GM18520 (cell line): ENCODE results near the gene RALGPS1.
"Not testable (repeated sequence)": the region's sequence is repeated elsewhere in the genome, so short reads cannot be mapped to it uniquely, and the experiment has no call there.

Source experiments
- ATAC-seq: cut with Tn5 transposase; IDR thresholded peaks from one replicate; pipeline ENCODE4 v1.9.1; 2021; ENCODE audit not compliant: unreplicated experiment

RALGPS1 gene

DNA sequence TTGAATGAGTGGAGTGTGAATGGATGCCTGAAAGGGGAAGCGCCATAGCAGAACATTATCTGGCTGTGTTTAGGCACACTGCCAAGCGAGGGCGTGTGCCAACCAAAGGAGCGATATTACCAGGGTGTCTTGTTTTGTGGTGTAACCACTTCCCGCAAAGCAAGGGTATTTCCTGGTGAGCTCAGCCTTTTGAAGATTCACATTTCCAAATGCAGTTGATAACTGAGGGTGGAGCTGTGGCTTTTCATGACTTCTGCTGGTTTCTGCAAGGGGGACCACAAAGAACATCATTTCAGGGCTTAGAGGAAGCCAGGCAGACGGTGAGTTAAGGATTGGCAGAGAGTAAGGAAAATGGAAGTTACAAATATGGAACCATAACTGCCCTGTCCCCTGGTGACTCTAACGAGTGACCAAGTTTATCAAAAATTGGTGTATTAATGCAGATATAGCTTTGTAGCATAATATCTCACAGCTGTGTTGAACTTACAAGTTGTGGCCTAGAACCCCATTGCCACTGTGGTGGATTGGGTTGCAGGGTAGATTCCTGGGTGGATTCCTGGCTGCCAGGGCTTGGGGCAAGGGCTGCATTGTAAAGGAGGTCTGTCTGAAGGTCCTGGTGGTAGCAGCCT lies 71.4 kb downstream of the RALGPS1 start:
- ATAC-seq: peak; percentile 50

DNA sequence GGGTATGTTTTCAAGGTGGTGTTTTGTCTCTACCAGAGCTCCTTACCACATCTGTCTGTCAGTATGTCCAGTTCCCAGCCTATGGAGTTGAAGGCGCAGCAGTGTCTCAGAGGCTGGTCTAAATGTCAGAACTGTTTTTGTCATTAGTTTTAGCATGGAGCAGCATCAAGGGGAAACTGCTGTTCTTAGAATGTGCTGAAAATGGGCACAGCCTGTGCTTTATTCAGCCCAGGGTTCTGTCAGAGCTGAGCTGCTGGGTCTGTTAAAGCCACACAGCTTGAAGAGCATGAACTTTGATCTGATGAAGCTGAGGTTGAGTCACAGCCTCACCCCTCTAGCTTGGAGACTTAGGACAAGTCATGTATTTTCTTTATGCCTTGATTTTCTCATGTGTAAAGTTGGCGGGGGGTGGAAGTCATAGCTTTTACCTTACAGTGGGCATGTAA lies 71.9 kb downstream of the RALGPS1 start:
- ATAC-seq: no peak

DNA sequence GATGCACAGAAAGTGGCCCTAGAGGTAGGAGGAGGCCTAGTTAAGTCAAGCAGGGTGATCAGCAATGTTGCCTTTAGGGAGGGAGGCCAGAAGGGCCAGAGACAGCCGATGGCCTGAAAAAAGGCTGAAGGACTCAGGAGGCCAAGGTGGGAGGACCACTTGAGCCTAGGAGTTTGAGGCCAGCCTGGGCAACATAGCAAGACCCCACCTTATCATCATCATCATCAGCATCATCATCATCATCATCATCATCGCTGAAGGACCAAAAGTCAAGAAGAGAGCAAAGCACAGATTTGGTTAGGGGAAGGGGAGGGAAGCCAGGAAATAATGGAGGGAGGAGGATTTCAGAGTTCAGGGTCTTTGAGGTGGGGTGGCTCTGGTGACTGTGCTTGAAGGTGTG lies 74.3 kb downstream of the RALGPS1 start:
- ATAC-seq: no peak

DNA sequence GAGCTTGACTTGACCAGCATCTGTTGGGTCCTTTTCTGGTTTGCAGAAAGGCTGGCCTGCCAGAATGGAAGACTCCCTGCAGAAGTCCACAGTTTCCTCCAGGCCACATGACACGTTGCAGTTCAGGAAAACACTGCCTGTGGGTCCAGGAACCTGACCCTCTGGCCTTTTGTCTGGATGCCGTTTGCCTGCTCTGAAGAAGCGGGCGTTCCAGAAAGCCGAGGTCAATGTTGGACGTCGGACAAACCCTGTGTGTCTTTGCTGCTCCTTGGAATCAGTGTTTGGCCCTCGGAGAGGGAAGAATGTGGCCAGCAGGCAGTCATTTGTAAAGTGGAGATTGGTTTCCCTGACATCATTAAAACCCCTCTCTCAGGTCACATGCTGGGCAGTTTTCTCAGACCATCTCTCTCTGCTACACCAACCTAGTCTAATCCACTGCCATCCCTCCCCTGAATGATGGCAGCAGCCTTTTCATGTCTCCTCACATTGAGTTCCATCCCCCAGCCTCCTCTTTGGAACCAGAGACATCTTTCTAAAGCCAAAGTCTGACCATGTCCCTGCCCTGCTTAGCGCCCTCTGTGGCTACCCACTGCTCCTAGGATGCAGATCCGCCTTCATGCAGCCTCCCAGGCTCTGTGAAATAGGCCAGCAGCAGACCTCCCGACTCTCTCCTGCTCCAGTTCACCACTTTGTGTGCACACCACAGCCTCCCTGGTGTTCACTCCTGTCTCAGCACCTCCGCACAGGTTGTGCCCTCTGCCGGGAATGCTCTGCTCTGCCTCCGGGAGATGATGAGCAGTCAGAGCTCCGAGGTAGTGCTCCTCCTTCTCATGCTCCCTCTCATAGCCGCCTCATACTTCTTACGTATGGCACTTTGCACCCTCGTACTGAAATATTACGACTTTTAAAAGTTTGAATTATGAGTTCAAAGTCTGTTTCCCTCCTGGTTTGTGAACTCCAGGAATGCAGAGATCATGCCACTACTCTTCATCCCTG lies 75.6 kb downstream of the RALGPS1 start:
- ATAC-seq: no peak

DNA sequence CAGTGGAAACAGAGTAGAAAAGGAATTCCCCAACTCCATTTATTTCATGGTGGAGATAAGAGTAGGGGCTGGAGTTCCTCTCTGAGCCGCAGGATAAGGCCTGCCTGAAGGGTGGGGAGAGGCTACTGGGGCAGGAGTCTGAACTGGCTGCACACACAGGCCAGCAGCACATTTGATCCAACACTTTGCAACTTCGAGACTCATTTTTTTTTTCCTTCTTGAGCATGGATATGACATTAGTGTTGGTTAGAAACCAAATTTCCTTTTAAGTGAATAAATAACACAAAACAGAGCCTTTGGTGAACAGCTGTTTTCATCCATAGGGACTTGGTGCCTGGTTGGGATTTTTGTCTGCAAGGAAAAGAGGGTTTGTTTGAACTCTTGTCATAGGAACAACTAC lies 76.6 kb downstream of the RALGPS1 start:
- no peak for ATAC-seq

DNA sequence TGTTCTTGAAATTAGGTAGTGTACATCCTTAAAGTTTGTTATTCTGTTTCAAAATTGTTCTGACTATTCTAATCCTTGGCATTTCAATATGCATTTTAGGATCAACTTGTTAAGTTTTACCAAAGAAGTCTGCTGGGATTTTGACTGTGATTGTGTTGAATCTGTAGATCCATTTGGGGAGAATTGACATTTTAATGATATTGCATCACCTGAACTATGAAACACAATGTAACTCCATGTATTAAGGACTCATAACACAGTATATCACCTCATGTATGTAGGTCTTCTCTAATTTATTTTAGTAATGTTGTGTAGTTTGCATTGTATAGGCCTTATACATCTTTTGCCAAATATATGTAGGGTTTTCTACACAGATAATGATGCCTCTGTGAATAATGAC lies 77.8 kb downstream of the RALGPS1 start:
- ATAC-seq: no peak

DNA sequence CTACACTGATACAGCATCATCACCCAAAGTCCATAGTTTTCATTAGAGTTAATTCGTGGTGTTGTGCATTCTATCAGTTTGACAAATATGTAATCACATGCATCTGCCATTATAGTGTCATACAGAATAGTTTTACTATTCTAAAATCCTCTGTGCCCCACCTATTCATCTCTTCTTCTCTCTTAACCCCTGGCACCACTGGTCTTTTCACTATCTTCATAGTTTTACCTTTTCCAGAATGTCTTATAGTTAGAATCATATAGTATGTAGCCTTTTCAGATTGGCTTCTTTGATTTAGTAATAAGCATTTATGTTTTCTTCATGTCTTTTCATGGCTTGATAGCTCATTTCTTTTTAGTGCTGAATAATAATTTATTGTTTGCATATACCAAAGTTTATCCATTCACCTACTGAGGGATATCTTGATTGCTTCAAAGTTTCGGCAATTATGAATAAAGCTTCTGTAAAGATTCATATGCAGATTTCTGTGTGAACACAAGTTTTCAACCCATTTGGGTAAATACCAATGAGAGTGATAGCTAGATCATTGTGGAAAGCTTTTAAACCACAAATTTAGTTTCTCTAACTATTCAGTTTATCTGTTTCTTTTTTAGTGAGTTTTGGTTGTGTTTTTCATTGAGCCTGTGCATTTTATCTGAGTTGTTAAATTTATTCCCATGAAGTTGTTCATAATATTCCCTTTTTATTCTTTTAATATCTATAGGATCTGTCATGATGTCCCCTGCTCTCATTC lies 84.9 kb downstream of the RALGPS1 start:
- no peak for ATAC-seq

DNA sequence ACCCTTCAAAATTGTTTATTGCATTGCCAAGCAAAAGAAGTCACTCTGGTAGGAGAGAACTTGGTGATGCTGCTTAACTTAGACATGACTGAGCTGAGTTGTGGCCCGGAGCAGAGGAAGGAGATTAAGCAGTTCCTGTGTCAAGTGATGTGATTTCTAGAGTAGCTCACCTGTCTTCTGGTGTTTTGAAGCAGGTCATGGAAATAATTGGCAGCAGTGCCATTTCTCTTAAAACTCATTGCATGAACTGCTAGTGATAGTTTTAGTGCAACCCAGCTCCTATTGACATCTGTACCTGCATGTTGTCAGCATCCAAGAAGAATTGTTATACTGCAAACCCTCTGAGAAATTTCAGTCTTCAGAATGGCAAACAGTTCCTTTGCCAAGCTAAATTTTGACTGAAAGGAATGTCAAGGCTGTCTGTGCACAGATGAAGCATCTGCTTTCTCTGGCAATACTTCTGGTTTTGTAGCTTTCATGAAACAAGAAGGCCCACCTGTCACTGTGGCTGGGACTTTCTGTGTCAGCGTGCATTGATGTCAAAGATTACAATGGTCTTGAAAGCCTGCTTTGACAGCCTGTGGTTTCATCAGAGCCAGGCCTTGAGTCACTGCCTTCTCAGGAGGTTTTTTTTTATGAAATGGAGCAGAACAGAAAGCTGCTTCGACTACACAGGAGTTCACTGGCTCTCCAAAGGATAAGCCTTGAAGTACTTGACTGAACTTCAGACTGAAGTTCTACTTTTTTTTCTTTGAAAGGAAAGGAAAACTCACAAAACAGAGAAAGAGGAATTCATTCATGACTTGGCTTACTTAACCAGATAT lies 90.6 kb downstream of the RALGPS1 start:
- peak; percentile 94 for ATAC-seq

DNA sequence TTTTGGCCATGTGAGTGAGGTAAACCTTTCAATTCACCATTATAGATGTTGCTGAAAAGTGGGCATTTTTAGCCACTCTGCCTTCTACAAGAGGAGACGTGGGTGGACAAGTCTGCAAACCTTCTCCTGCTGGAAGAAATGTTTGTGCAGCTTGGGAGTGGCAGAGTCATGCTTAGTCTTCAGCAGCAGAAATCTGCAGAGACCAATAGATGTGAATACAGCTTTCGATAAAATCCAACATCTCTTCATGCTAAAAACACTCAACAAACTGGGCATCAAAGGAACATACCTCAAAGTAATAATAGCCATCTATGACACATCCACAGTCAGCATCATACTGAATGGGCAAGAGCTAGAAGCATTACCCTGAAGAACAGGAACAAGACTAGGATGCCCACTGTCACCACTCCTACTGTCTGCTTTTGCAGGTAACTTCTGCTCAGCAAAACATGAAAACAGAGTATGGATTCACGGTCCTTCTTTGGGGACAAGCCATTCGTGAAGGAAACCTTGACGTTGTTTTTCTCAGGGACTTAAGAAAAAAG lies 91.3 kb downstream of the RALGPS1 start:
- no peak for ATAC-seq

DNA sequence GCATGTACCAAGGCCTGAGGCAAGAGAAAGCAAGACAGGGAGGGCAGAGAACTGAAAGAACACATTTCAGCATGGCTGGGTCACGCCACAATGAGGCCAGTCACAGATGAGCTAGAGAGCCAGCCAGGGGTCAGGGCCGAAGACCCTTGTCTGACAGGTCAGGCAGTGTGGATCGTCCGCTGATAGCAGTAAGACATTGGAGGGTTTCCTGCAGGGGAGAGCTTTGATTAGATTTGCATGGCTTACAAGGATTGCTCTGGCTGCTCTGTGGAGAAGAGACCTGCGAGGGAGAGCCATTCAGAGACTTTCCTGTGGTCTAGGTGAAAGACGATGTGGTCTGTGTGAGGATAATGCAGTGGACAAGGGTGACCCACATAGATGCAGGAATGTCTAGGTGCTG lies 93.1 kb downstream of the RALGPS1 start:
- ATAC-seq: no peak

DNA sequence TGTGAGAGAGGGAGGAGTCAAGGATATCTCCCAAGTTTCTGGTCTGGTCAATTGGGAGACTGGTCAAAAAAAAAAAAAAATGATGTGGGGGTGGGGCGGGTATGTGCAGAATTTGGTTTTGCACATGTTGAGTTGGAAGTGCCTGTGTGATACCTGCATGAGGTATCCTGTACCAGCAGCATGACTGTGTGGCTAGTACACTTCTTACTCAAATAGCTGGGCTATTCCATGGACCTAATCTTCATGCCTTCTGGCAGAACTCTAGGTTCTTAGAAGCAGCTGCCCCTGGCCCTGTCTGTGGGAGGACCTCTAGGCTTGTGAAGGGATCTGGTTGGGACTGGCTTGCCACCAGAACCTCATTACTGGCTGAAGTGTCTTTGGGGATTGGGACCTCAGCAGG lies 93.5 kb downstream of the RALGPS1 start:
- ATAC-seq: no peak

DNA sequence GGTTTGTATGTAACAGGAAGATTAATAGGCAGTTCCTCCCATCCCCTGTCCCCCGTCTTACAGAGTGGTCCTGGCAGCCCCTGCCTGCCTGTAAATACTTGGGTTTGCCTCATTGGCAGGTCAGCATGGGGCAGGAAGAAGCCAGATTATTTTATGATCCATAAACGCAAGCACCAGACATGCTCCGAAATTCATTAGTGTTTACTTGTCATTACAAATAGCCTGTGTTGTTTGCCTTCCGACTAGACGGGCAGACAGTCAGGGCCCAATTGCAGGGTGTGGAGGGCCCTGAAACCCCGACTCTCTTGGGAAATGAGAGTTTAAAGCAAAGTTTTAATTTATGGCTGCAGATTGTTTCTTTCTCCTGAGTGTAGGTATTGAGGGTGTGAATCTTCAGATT lies 97.2 kb downstream of the RALGPS1 start:
- ATAC-seq: no peak

DNA sequence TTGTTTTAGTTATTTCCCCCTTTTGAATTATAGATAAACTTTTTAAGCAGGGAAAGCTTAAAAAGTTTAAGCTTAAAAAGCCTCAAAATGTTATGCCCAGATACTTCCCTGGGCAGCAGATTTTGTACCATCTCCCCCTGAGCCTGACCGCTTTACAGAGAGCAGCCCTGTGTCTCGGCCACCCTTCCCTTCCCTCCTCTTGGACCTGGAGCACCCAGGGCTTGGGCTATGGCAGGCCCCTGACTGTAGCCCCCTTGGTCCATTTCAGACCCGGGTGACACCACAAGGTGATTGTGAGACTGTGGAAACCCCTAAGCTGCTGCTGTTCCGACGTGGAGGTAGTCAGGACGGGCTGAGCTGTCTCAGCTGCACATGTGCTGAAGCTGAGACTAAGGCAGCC lies 97.7 kb downstream of the RALGPS1 start:
- ATAC-seq: no peak

DNA sequence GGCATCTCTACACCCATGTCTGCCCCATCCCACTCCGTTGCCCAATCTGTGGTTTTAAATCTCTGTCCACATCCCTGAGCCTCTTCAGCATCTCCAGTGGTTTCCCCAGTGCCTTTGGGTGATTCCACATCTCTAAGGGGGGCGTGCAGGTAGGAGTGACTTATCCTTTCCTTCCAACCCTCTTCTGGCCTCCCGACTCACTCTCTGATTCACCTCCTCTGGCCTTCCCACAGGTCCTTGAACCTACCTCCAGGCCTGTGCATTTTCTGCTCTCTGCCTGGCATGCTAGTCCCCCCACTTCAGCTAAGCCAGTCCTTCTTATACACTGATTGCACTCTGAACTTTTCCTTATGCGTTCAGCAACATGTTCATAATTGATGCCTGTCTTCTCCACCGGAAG lies 99.0 kb downstream of the RALGPS1 start:
- no peak for ATAC-seq

DNA sequence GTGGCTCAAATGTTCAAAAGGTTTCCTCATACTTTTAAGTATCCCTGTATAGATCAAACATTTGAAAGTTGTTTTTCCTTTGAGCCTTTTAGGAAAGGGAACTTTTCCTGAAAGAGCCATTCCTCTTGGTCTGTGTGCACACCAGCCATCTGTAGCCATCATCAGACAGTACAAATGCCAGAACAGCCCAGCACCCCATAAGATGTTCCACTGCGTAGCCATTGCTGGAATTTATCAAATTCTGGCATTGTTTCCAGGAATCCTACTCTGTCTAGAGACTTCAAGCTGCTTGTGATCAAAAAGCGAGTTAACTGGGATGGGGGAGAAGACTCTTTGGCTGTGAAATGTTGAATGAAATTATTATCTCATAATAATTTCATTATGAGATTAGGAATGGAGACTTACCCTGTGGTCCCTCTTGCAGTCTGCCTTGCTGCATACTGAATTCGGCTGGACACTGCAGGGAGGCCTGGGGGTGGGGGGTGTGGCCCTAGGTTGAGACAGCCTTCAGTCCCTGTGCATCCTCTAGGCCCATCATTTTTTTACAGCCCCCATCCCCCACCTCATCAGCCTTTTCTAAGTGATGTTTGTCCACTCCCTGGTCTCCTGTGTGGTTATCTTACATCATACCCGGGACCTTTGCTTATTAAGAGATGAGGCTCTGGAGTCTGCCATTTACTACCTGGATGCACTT lies 99.8 kb downstream of the RALGPS1 start:
- no peak for ATAC-seq

DNA sequence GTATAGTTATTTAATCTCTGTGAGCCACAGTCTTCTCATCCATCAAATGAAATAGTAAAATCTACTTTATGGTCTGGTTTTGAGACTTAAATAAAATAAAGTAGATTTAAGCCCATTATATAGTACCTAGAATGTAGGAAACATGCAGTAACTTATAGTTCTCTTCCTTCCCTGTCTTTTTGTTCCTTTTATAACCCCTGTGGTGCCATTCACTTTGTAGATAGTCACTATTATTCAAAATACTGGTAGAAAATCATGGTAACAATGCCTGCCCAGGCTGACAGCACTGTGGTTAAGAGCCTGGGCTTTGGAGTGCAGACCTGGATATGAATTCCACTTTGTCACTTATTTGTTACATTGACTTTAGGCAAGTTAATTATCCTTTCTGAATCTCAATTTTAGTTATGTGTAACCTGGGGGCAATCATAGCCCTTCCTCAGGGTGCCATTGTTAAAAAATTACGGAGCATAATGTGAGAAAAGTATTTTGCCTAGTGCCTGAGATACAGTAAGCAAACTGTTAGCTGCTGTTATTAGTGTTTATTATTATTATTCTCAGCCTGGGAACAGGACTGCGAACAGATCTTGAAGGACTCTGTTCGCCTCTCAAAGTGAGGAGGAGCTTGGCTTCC lies 100.4 kb downstream of the RALGPS1 start:
- no peak for ATAC-seq

DNA sequence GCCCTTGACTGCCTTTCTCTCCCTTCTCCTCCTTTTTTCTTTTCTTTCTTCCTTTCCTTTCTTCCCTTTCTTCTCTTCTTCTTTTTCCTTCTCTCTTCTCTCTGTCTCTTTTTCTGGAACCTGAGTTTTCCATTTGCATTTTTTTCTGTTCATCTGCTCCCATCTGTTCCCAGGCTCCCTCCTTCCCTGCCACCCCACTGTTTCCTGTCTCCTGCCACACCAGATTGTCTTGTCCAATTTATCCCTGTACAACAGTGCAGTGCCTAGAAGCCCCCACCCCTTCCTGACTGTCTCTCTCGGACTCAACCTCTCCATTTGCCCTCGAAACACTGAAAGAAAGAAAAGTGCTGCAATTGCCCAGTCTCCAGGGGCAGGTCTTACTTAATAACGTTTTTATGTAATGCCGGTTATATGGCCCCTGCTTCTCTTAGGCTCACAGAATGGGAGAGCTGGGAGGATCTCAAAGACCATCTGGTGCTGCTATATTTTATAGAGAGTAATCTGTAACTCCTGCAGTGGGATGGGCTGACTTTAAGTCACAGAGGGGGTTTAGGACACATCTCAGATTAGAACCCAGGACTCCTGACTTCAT lies 101.4 kb downstream of the RALGPS1 start:
- ATAC-seq: no peak

DNA sequence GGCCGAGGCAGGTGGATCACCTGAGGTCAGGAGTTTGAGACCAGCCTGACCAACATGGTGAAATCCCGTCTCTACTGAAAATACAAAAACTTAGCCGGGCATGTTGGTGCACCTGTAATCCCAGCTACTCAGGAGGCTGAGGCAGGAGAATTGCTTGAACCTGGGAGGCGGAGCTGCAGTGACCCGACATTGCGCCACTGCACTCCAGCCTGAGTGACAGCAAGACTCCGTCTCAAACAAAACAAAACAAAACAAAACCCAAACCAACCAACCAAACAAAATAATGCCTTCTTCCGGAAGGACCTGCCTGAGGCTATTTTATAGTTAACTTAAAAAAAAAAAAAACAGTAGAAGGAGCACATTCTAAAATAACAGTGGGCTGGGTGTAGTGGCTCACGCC lies 103.4 kb downstream of the RALGPS1 start:
- ATAC-seq: not testable (repeated sequence)

DNA sequence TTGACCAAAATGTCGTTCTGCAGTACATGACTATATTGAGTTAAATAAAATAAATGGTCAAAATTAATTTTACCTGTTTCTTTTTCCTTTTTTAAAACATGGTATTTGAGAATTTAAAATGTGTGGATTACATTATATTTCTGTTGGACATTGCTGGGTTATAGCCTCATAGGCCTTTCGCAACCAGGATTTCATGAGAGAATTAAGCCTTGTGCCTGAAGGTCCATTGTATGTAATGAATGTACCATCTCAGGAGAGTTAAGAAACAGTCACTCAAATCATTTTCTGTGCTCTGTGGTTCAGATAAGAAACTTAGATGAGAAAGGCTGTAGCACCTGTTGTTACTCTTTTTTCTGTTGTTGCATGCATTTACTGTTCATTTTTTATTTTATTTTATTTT lies 104.4 kb downstream of the RALGPS1 start:
- ATAC-seq: no peak
